ENCODE measurements around the gene CRIM1. TPM values are rescaled to one million over a fixed set of nuclear protein-coding genes. Genes with fewer than 3 reads are reported as not detected.

The CRIM1 gene
- total RNA-seq, 5 donors from 2014 or later (not counting 1 experiment from before 2014, with no cell fraction given), result 2.0 to 5.8 (median 4.2) TPM

DNA sequence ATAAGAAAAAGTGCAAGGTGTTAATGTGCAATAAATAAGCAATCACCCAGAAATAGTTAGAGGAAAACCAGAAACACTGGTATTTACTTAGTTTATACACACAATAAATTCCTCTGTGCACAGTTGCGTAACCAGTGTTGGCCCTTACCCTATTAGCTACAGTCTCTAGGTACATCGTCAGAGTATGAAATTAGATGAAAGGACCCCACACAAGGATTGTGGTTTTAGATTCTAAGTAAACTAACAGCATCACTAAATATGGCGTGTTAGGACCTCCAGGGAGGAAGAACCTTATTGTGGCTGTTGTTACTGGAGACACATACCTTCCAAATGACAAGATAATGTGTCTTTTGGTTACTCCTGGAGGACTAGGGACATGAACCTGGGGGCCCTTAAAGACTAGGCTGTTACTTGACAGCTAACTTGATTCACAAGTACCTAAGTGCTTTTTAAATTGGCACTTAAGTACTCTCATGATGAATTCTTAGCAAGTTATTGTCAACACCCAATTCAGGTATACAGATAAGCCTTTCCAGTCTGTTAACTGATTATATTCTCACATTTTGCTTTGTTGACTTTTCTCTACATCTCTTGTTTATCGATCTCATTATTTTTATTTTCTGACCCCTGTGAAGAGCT lies 127.1 kb downstream of the CRIM1 start:
- ChIA-PET CTCF (no interaction called here), POLR2A (no interaction called here)
- WGBS (ENCODE audit: insufficient coverage), result no CpG with 5 or more reads among the region's 4 CpGs
- H3K4me1 Mint-ChIP-seq, result peaks cover 0 to 5% (median 0%) of the 10 kb centered on the region in 3 donors
- DNase-seq, result no peak
- Histone ChIP-seq H3K27me3 (replicated peaks in 1 of 2; ENCODE audit: control insufficient read depth in 2 of 2, extremely low read depth in 1 of 2, insufficient read depth in 2 of 2, low read length in 1 of 2) (no peaks in the 10 kb centered on the region), H3K27ac (ENCODE audit: low read length) (no peak overlapping the region), H3K36me3 (ENCODE audit: control insufficient read depth in 2 of 2, extremely low read depth in 1 of 2, insufficient read depth in 1 of 2, low read length in 1 of 2) (peaks cover 1 to 7% of the 10 kb centered on the region in 2 donors), H3K9me3 (no peaks in the 10 kb centered on the region), H3K4me3 (ENCODE audit: control insufficient read depth in 1 of 2, extremely low read depth in 1 of 2, low read length in 1 of 2) (no peak overlapping the region), H3K4me1 (ENCODE audit: control insufficient read depth in 1 of 2, extremely low read depth in 1 of 2, insufficient read depth in 2 of 2, low read length in 2 of 2) (no peaks in the 10 kb centered on the region)
- ATAC-seq (replicated peaks in 1 of 4), result no peak
- peaks cover 26% of the 10 kb centered on the region for H3K36me3 Mint-ChIP-seq
- no peaks in the 10 kb centered on the region for H3K27me3 Mint-ChIP-seq
- H3K9me3 Mint-ChIP-seq, result peaks cover 0 to 2% (median 0%) of the 10 kb centered on the region in 3 donors
- no peak overlapping the region for H3K4me3 Mint-ChIP-seq
- no peak overlapping the region for H3K27ac Mint-ChIP-seq

DNA sequence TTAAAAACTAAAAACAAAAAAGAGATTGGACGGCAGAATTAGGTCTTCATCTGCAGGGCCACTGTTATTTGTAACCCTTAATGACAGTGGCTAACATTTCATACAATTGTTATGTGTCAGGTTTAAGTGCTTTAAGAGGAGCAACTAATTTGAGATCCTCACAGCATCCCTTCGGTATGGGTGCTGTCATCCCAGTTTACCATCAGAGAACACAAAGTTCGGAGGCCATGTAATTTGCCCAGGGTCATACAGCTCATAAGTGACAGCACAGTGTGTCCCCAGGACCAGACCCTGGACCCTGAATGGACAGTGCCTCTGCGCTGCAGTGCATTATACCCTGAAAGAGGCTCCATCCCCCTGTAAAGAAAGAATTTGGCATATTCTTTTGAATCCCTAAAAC lies 127.7 kb downstream of the CRIM1 start:
- Mint-ChIP-seq H3K4me3 (no peak overlapping the region), H3K9me3 (no peaks in the 10 kb centered on the region), H3K27me3 (no peaks in the 10 kb centered on the region), H3K36me3 (peaks cover 21% of the 10 kb centered on the region), H3K27ac (no peak overlapping the region), H3K4me1 (peaks cover 0 to 5% (median 0%) of the 10 kb centered on the region in 3 donors)
- Histone ChIP-seq H3K27me3 (replicated peaks in 1 of 2; ENCODE audit: control insufficient read depth in 2 of 2, extremely low read depth in 1 of 2, insufficient read depth in 2 of 2, low read length in 1 of 2) (no peaks in the 10 kb centered on the region), H3K4me3 (ENCODE audit: control insufficient read depth in 1 of 2, extremely low read depth in 1 of 2, low read length in 1 of 2) (no peak overlapping the region), H3K9me3 (no peaks in the 10 kb centered on the region), H3K4me1 (ENCODE audit: control insufficient read depth in 1 of 2, extremely low read depth in 1 of 2, insufficient read depth in 2 of 2, low read length in 2 of 2) (no peaks in the 10 kb centered on the region), H3K27ac (ENCODE audit: low read length) (no peak overlapping the region), H3K36me3 (ENCODE audit: control insufficient read depth in 2 of 2, extremely low read depth in 1 of 2, insufficient read depth in 1 of 2, low read length in 1 of 2) (peaks cover 0 to 7% of the 10 kb centered on the region in 2 donors)
- DNase-seq (no peak), ATAC-seq (replicated peaks in 1 of 4) (no peak)
- CTCF ChIA-PET, result no interaction called here
- 100% methylated on average over 1 of the region's 4 CpGs for WGBS (ENCODE audit: insufficient coverage)
- POLR2A ChIA-PET, result no interaction called here

DNA sequence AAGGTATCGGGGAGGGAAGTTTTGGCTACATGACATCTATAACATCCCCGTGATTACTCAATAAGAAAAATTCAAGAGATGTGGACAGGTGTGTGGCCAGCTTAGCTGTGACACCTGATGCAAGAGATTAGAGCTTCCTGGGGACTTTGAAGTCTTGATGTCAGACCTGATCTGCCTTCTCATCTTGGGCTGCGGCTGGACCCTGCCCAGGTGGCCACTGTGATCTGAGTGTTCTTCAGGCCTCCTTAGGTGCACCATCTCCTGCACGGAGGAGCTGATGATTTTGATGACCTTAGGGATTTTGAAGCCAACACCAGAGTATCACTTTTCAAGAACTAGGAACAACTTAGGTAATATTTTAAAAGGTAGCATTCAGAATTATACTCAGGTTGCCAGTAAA lies 128.9 kb downstream of the CRIM1 start:
- no peak for DNase-seq
- WGBS (ENCODE audit: insufficient coverage), result 100% methylated on average over 2 of the region's 4 CpGs
- ChIA-PET CTCF (no interaction called here), POLR2A (no interaction called here)
- Histone ChIP-seq H3K4me1 (ENCODE audit: control insufficient read depth in 1 of 2, extremely low read depth in 1 of 2, insufficient read depth in 2 of 2, low read length in 2 of 2) (no peaks in the 10 kb centered on the region), H3K36me3 (ENCODE audit: control insufficient read depth in 2 of 2, extremely low read depth in 1 of 2, insufficient read depth in 1 of 2, low read length in 1 of 2) (peaks cover 0 to 1% of the 10 kb centered on the region in 2 donors), H3K4me3 (ENCODE audit: control insufficient read depth in 1 of 2, extremely low read depth in 1 of 2, low read length in 1 of 2) (no peak overlapping the region), H3K9me3 (no peaks in the 10 kb centered on the region), H3K27me3 (replicated peaks in 1 of 2; ENCODE audit: control insufficient read depth in 2 of 2, extremely low read depth in 1 of 2, insufficient read depth in 2 of 2, low read length in 1 of 2) (no peaks in the 10 kb centered on the region), H3K27ac (ENCODE audit: low read length) (no peak overlapping the region)
- no peak overlapping the region for H3K27ac Mint-ChIP-seq
- H3K27me3 Mint-ChIP-seq, result no peaks in the 10 kb centered on the region
- no peaks in the 10 kb centered on the region for H3K9me3 Mint-ChIP-seq
- no peak overlapping the region for H3K4me3 Mint-ChIP-seq
- ATAC-seq (replicated peaks in 1 of 4), result no peak
- peaks cover 0 to 5% (median 0%) of the 10 kb centered on the region in 3 donors for H3K4me1 Mint-ChIP-seq
- H3K36me3 Mint-ChIP-seq, result peaks cover 14% of the 10 kb centered on the region

DNA sequence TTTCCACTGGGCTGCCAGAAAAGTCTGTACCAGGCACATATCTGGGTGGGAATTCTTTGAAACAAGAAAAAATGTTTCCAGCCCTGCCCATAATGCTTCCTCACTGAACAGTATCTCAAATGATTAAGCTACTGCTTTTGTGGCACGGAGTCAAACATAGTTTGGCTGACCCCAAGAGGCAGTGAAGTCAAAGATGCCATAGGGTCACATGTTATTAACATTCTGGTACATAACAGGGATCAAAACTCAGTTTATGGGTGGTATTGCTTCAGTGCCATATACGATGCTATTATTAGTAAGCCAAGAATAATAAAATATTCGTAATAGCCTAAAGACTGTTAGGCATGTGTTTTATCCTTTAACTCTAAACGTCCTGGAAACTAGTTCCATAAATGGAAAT lies 129.9 kb downstream of the CRIM1 start:
- H3K27ac ChIP-seq (ENCODE audit: low read length), result no peak overlapping the region
- 100% methylated on average over 1 of the region's 4 CpGs for WGBS (ENCODE audit: insufficient coverage)
- CTCF ChIA-PET, result no interaction called here

DNA sequence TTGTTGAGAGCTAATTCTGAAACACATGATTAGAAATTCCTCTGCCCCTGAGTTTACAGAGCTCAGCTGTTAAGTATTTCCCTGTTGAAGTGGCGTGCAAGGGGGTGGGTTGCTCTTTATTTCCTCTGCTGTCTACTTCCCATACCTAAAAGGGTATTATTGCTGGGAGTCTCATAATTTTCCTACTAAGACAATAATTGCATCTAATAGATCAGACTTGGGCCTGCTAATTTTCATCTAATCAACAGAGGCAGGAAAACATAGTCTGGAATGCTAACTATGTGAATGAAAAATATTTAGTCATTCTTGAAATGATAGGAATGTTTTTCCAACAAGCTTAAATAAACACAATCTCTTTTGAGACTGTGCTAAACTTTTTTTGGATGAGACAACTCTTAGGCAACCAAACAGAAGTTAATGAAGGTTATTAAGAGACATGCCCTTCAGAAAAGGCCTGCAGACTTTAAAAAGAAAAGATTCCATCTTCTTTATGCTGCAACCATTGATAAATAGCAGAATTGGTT lies 131.0 kb downstream of the CRIM1 start:
- H3K27ac Mint-ChIP-seq, result no peak overlapping the region
- ChIA-PET POLR2A (interaction anchor here in 1 of 2 donors (0.7 kb wide), 1 partner anchor 16 kb away, joined by 4 read pairs; no protein-coding TSS in a partner anchor), CTCF (no interaction called here)
- Histone ChIP-seq H3K27me3 (replicated peaks in 1 of 2; ENCODE audit: control insufficient read depth in 2 of 2, extremely low read depth in 1 of 2, insufficient read depth in 2 of 2, low read length in 1 of 2) (no peaks in the 10 kb centered on the region), H3K4me1 (ENCODE audit: control insufficient read depth in 1 of 2, extremely low read depth in 1 of 2, insufficient read depth in 2 of 2, low read length in 2 of 2) (no peaks in the 10 kb centered on the region), H3K9me3 (no peaks in the 10 kb centered on the region), H3K4me3 (ENCODE audit: control insufficient read depth in 1 of 2, extremely low read depth in 1 of 2, low read length in 1 of 2) (no peak overlapping the region), H3K36me3 (ENCODE audit: control insufficient read depth in 2 of 2, extremely low read depth in 1 of 2, insufficient read depth in 1 of 2, low read length in 1 of 2) (no peaks in the 10 kb centered on the region), H3K27ac (ENCODE audit: low read length) (no peak overlapping the region)
- no peak for ATAC-seq (replicated peaks in 1 of 4)
- H3K27me3 Mint-ChIP-seq, result no peaks in the 10 kb centered on the region
- H3K4me1 Mint-ChIP-seq, result peaks cover 0 to 5% (median 0%) of the 10 kb centered on the region in 3 donors
- H3K9me3 Mint-ChIP-seq, result no peaks in the 10 kb centered on the region
- peaks cover 6% of the 10 kb centered on the region for H3K36me3 Mint-ChIP-seq
- no CpG with 5 or more reads among the region's 1 CpG for WGBS (ENCODE audit: insufficient coverage)
- no peak overlapping the region for H3K4me3 Mint-ChIP-seq
- DNase-seq, result no peak

More for the DNA sequence above, 129.9 kb downstream of the CRIM1 start:
- Histone ChIP-seq H3K9me3 (no peaks in the 10 kb centered on the region), H3K4me1 (ENCODE audit: control insufficient read depth in 1 of 2, extremely low read depth in 1 of 2, insufficient read depth in 2 of 2, low read length in 2 of 2) (no peaks in the 10 kb centered on the region), H3K36me3 (ENCODE audit: control insufficient read depth in 2 of 2, extremely low read depth in 1 of 2, insufficient read depth in 1 of 2, low read length in 1 of 2) (no peaks in the 10 kb centered on the region), H3K4me3 (ENCODE audit: control insufficient read depth in 1 of 2, extremely low read depth in 1 of 2, low read length in 1 of 2) (no peak overlapping the region), H3K27me3 (replicated peaks in 1 of 2; ENCODE audit: control insufficient read depth in 2 of 2, extremely low read depth in 1 of 2, insufficient read depth in 2 of 2, low read length in 1 of 2) (no peaks in the 10 kb centered on the region)
- ATAC-seq (replicated peaks in 1 of 4) (no peak), DNase-seq (no peak)
- H3K27me3 Mint-ChIP-seq, result no peaks in the 10 kb centered on the region
- no peak overlapping the region for H3K27ac Mint-ChIP-seq
- peaks cover 0 to 5% (median 0%) of the 10 kb centered on the region in 3 donors for H3K4me1 Mint-ChIP-seq
- H3K4me3 Mint-ChIP-seq, result no peak overlapping the region
- H3K9me3 Mint-ChIP-seq, result no peaks in the 10 kb centered on the region
- POLR2A ChIA-PET, result no interaction called here
- peaks cover 8% of the 10 kb centered on the region for H3K36me3 Mint-ChIP-seq

DNA sequence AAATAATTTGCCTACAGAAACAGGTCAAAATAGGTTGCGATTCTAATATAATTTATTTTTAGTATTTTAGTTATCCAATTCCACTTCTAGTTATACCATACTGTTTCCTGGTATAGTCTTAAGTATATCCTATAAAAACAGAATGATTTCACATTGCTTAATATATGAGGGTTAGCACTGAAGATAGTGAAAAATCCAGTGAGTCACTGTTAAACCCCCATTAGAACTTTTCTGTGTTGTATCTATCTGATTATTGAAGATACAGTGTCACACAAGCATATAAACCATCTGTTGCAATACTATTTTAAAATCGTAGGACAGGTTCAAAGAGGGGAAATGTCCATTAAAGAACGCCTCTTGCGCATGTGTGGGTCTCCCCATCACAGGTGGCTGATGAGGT lies 132.4 kb downstream of the CRIM1 start:
- no peaks in the 10 kb centered on the region for H3K27me3 ChIP-seq (replicated peaks in 1 of 2; ENCODE audit: control insufficient read depth in 2 of 2, extremely low read depth in 1 of 2, insufficient read depth in 2 of 2, low read length in 1 of 2)
- Mint-ChIP-seq H3K27me3 (no peaks in the 10 kb centered on the region), H3K36me3 (peaks cover 6% of the 10 kb centered on the region), H3K9me3 (no peaks in the 10 kb centered on the region), H3K4me3 (no peak overlapping the region), H3K4me1 (no peaks in the 10 kb centered on the region), H3K27ac (no peak overlapping the region)
- ChIA-PET POLR2A (no interaction called here), CTCF (no interaction called here)
- no peak overlapping the region for H3K4me3 ChIP-seq (ENCODE audit: control insufficient read depth in 1 of 2, extremely low read depth in 1 of 2, low read length in 1 of 2)
- no peaks in the 10 kb centered on the region for H3K9me3 ChIP-seq
- no peaks in the 10 kb centered on the region for H3K36me3 ChIP-seq (ENCODE audit: control insufficient read depth in 2 of 2, extremely low read depth in 1 of 2, insufficient read depth in 1 of 2, low read length in 1 of 2)
- WGBS (ENCODE audit: insufficient coverage), result no CpG with 5 or more reads among the region's 4 CpGs
- DNase-seq (no peak), ATAC-seq (replicated peaks in 1 of 4) (no peak)
- no peak overlapping the region for H3K27ac ChIP-seq (ENCODE audit: low read length)
- no peaks in the 10 kb centered on the region for H3K4me1 ChIP-seq (ENCODE audit: control insufficient read depth in 1 of 2, extremely low read depth in 1 of 2, insufficient read depth in 2 of 2, low read length in 2 of 2)

All from T-cell (primary cell).